ENCODE measurements around the gene CES4A. TPM values are rescaled to one million over a fixed set of nuclear protein-coding genes. Genes with fewer than 3 reads are reported as not detected.

Gene CES4A
- total and polyA plus RNA-seq, 7 donors: 2.3 to 7.5 (median 4.1) TPM

DNA sequence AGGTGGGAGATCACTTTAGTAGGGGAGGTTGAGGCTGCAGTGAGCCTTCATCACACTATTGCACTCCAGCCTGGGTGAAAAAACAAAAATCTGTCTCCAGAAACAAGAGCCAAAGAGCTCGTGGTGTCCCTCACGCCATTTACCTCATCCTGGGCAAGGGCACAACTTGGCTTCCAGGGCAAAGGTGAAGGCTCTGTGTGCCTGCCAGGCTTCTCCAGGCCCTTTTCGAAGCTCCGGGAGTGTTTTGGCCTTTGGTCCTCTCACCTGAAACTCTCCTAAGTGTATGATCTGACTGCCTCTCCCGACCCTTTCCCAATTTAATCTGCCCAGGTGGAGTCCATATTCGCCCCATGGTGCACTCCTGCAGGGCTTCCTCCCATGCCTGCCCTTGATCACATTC lies 38.9 kb upstream of the CES4A start:
- DNase-seq: no peak
- TF ChIP-seq POLR2AphosphoS5 (IDR thresholded peaks at IDR 0.05): no peak
- TF ChIP-seq, protein P1, sequence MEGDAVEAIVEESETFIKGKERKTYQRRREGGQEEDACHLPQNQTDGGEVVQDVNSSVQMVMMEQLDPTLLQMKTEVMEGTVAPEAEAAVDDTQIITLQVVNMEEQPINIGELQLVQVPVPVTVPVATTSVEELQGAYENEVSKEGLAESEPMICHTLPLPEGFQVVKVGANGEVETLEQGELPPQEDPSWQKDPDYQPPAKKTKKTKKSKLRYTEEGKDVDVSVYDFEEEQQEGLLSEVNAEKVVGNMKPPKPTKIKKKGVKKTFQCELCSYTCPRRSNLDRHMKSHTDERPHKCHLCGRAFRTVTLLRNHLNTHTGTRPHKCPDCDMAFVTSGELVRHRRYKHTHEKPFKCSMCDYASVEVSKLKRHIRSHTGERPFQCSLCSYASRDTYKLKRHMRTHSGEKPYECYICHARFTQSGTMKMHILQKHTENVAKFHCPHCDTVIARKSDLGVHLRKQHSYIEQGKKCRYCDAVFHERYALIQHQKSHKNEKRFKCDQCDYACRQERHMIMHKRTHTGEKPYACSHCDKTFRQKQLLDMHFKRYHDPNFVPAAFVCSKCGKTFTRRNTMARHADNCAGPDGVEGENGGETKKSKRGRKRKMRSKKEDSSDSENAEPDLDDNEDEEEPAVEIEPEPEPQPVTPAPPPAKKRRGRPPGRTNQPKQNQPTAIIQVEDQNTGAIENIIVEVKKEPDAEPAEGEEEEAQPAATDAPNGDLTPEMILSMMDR (IDR thresholded peaks at IDR 0.05): no peak
- no peak for TF ChIP-seq POLR2A (IDR thresholded peaks at IDR 0.05)
- no peak for TF ChIP-seq EP300 (IDR thresholded peaks at IDR 0.05)
- Histone ChIP-seq H3K27ac (no peak overlapping the region), H3K36me3 (no peaks in the 10 kb centered on the region), H3K4me1 (peaks cover 0 to 20% (median 15%) of the 10 kb centered on the region in 4 donors), H3K27me3 (peaks cover 0 to 51% (median 3%) of the 10 kb centered on the region in 3 donors), H3K9me3 (no peaks in the 10 kb centered on the region), H3K4me3 (no peak overlapping the region)
- 30 to 71% methylated on average over 6 of the region's 6 CpGs for WGBS, 2 donors
- intact Hi-C loops (cut with DNase I): no loop called here

DNA sequence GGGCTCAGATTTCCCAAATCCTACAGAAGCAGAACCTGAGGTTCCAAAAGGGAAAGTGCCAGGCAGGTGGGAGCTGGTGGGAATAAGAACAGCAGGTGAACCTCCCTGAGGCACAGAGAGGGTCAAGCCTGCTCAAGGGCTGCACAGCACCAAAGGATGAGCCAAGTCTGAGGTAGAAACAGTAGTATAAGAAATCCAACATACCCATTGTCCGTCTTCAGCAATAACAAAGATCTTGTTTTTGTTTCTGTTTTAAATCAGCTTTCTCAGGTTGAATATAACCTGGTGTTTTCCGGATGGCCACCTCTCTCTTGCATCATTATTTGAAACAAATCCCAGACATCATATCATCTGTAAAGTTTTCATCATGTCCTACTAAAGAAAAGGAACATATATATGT lies 38.0 kb upstream of the CES4A start:
- H3K27me3 ChIP-seq: peaks cover 0 to 51% (median 3%) of the 10 kb centered on the region in 3 donors
- no peak for DNase-seq
- H3K27ac ChIP-seq: no peak overlapping the region
- H3K9me3 ChIP-seq: no peaks in the 10 kb centered on the region
- TF ChIP-seq, protein P1 (IDR thresholded peaks at IDR 0.05): no peak
- H3K4me3 ChIP-seq: no peak overlapping the region
- H3K36me3 ChIP-seq: no peaks in the 10 kb centered on the region
- peaks cover 0 to 20% (median 15%) of the 10 kb centered on the region in 4 donors for H3K4me1 ChIP-seq
- 81% methylated on average over 2 of the region's 2 CpGs for whole genome bisulfite sequencing, 2 donors
- intact Hi-C loops (cut with DNase I): no loop called here

DNA sequence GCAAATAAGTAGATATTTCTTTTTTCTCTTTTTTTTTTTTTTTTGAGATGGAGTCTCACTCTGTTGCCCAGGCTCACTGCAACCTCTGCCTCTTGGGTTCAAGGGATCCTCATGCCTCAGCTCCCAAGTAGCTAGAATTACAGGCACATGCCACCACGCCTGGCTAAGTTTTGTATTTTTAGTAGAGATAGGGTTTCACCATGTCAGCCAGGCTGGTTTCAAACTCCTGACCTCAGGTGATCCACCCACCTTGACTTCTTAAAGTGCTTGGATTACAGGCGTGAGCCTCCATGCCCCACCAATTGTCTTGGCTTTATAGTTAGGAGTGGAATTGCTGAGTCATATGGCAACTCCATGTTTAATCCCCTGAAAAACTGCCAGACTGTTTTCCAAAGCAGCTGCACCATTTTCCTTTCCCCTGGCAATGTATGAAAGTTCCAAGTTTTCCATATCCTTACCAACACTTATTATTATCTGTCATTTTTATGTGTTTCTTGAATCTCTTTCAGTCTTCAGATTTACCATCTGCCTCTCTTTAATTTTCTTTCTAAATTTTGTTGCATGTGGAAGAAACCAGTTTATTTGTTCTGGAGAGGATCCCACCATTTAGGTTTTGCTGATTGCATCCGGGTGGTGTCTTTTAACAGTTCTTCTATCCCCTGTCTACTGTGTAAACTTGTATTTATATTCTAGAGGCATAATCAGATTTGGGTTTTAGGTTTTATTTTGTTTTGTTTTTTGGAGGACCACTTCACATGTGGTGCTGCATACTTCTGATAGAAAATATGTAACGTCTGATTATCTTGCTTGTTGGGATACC lies 37.2 kb upstream of the CES4A start:
- Histone ChIP-seq H3K4me3 (no peak overlapping the region), H3K36me3 (no peaks in the 10 kb centered on the region), H3K27ac (no peak overlapping the region), H3K27me3 (peaks cover 0 to 51% (median 3%) of the 10 kb centered on the region in 3 donors), H3K4me1 (peaks cover 0 to 20% (median 15%) of the 10 kb centered on the region in 4 donors), H3K9me3 (no peaks in the 10 kb centered on the region)
- intact Hi-C loops (cut with DNase I): no loop called here
- 88 to 90% methylated on average over 4 of the region's 4 CpGs for WGBS, 2 donors
- TF ChIP-seq POLR2AphosphoS5 (IDR thresholded peaks at IDR 0.05) (no peak), POLR2A (IDR thresholded peaks at IDR 0.05) (no peak), EP300 (IDR thresholded peaks at IDR 0.05) (no peak)
- TF ChIP-seq, protein P1 (IDR thresholded peaks at IDR 0.05): no peak
- no peak for DNase-seq

DNA sequence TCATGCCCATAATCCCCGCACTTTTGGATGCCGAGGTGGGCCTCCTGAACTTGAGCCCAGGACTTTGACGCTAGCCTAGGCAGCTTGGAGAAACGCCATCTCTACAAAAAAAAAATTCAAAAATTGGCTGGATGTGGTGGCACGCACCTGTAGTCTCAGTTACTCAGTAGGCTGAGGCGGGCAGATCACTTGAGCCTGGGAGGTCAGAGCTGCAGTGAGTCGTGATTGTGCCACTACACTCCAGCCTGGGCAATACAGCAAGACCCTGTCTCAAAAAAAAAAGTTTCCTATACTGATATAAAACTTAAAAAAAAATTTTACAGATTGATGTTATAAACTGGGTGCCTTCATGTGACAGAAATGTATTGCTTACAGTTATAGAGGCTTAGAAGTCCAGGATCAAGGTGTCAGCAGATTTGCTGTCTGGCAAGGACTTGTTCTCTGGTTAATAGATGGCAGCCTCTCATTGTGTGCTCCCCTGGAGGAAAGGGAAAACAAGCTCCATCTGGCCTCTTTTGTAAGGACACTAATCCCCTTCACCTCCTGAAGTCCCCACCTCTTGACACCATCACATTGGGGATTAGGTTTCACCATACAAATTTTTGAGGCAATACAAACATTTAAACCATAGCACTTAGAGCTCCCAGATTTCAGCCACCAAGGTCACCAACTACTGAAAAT lies 35.8 kb upstream of the CES4A start:
- H3K36me3 ChIP-seq: no peaks in the 10 kb centered on the region
- no peak for DNase-seq
- no peaks in the 10 kb centered on the region for H3K9me3 ChIP-seq
- no peak for TF ChIP-seq POLR2A (IDR thresholded peaks at IDR 0.05)
- WGBS, 2 donors: 90 to 91% methylated on average over 7 of the region's 7 CpGs
- H3K27me3 ChIP-seq: peaks cover 0 to 51% (median 3%) of the 10 kb centered on the region in 3 donors
- H3K27ac ChIP-seq: no peak overlapping the region
- intact Hi-C loops (cut with DNase I): no loop called here
- H3K4me1 ChIP-seq: peaks cover 0 to 17% (median 12%) of the 10 kb centered on the region in 4 donors
- H3K4me3 ChIP-seq: no peak overlapping the region

DNA sequence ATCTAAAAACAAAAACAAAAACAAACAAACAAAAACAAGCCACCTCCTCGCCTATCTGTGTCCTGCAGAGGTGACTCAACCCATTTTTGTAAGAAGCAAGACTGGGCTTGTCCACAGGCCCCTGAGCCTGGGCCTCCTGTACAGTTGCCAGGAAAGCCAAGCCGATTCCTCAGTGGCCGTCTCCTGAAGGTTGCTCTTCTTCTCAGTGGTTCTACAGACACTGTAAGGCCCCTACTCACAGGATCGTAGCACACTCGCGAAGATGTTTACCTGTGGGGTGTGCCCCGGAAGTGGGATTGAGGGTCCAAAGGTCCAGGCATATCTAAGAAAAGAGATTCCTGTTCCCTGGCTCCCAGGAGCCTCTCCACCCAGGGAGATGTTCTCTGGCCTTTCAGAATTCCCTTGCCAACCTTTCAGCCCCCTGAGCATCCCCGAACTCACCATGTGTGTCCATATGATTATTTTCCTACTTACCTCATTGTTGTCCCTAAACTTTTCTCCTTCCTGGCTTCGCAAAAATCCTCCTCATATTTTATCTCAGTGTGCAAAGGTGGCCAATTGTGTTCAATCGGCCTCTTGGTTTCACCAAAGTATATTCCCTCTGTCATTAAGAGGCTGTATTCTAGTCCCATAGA lies 34.8 kb upstream of the CES4A start:
- H3K27ac ChIP-seq: no peak overlapping the region
- H3K27me3 ChIP-seq: peaks cover 0 to 51% (median 3%) of the 10 kb centered on the region in 3 donors
- TF ChIP-seq, protein P1 (IDR thresholded peaks at IDR 0.05): no peak
- TF ChIP-seq EP300 (IDR thresholded peaks at IDR 0.05): no peak
- TF ChIP-seq POLR2A (IDR thresholded peaks at IDR 0.05): peak in 1 of 2 donors; percentile 9
- no peak for DNase-seq
- no peak overlapping the region for H3K4me3 ChIP-seq
- no peaks in the 10 kb centered on the region for H3K36me3 ChIP-seq
- intact Hi-C loops (cut with DNase I): no loop called here
- peaks cover 0 to 7% (median 7%) of the 10 kb centered on the region in 4 donors for H3K4me1 ChIP-seq
- H3K9me3 ChIP-seq: no peaks in the 10 kb centered on the region
- WGBS, 2 donors: 17 to 67% methylated on average over 10 of the region's 10 CpGs
